Measurements from ENCODE around the gene TSPAN18.

TSPAN18 gene

DNA sequence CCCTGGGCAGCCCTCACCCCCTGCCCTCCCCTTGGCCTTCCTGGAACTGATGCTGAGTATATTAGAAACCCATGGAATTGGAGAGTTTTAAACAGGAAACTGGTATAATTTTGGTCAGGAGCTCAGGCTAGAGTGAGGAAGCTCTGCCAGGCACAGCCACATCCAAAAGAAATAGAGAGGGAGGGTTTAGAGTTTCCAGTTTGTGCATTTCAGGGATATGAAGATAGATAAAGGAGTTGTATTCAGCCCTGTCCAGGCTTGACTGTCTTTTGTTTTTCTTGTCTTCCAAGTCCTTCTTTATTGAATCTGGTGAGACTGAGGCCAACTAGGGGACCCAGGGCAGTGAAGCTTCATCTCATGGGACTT, 71.8 kb downstream of the TSPAN18 start:
- no peak for DNase-seq

DNA sequence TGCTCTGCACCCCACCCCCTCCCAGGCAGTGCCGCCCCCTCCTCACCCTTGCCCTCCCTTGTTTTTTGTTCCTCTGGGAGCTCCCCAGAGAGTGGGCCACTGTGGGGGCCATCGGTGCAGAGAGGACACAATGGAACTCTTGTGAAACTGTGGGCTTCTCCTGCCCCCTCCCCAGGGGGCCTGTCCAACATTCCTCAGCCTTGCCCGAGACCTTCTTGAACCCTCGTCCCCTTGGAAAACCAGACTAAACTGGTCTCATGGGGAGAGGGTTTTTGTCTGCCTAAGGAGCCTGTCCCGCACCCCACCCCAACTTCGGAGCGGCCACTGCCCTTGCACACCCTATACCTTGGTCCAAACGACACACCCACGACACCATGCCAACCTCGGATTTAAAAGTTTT, 72.2 kb downstream of the TSPAN18 start:
- no peak for DNase-seq

DNA sequence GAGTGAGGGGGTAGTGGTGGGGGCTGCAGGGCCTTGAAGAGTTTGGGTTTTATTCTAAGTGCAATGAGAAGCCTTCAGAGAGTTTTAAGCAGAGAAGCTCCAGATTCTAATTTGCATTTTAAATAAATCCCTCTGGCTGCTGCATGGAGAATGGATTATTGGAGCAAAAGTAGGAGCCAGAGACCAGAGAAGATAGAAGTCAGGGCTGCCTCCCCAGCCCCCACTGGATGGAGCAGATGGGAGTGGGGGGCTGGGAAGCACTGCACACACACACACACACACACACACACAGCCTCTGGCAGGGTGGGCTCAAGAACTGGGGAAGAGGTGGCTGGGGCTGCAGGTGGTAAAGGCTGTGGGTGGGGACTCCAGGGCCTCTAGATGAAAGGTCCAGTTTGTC, 75.6 kb downstream of the TSPAN18 start:
- no peak for DNase-seq

DNA sequence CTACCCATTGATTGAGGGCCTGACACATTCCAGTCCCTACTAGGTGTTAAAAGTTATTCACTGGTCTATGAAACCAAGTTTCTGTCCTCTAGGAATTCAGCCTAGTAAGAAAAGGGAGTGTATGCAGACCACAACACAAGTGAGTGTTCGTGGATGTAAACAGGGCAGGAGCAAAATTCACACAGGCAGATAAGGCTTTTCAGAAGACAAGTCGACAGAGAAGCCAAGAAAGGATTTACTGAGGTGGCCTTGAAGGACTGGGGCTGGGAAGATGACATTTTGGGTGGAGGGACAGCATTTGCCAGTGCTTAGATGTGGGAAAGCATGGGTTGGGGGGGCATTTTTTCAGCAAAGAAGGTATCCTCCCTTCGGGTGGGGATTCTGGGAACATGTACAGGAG, 76.2 kb downstream of the TSPAN18 start:
- DNase-seq: no peak

DNA sequence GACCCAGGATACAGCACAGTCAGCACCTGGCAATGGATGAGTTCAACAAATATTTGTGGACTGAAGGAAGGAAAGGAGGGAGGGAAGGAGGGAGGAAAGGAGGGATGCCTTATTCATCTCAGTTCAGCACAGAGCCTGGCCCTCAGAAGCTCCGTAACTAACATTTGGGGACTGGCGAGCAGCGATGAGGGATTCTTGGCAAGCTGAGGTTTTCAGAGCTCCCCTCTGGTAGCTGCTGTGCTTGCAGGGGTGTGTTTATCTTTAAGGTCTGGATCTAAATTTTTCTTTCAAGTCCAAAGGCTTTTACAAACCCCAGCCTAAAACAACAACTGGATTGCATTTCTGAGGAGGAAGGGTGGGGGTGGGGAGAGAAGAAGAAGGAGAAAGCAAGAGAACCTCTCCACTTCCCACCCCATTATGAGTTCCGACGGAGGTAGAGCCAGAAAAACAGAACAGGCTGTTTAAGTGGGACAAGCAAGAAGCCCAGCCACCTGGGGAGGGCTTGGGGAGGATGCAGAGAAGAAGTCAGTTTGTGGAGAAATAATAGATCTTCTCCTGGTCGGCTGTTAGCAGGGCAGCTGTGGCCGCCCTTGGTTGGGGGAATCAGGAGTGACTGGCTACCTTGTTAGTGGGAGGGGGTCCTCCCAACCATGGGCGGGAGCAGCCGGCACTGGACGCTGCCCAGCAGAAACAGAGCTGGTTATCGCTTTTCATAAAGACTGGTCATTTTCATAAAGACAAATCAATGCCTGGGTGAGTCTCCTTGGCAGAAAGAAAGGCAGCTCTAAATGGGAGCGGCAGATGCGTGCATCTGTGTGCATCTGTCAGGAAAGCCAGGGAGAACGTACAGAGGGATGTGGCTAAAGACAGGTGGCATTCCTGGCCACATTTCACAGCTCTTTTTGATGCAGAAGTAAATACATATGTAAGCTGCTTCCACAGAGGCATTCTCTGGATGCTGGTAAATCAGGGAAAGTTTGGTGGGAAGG, 78.0 kb downstream of the TSPAN18 start:
- DNase-seq: no peak

DNA sequence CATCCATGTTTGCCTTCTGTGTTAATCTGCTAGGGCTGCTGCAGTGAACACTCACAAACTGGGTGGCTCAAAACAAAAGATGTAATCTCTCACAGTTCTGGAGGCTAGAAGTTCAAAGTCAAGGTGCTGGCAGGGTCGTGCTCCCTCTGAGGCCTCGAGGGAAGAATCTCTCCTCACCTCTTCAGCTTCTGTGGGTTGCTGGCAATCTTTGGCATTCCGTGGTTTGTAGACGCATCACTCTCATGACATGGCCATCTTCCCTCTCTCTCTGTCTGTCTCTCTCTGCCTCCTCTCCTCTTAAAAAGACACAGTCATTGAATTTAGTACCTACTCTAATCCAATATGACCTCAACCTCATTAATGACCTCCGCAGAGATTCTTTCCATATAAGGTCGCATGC, 78.8 kb downstream of the TSPAN18 start:
- DNase-seq: no peak

DNA sequence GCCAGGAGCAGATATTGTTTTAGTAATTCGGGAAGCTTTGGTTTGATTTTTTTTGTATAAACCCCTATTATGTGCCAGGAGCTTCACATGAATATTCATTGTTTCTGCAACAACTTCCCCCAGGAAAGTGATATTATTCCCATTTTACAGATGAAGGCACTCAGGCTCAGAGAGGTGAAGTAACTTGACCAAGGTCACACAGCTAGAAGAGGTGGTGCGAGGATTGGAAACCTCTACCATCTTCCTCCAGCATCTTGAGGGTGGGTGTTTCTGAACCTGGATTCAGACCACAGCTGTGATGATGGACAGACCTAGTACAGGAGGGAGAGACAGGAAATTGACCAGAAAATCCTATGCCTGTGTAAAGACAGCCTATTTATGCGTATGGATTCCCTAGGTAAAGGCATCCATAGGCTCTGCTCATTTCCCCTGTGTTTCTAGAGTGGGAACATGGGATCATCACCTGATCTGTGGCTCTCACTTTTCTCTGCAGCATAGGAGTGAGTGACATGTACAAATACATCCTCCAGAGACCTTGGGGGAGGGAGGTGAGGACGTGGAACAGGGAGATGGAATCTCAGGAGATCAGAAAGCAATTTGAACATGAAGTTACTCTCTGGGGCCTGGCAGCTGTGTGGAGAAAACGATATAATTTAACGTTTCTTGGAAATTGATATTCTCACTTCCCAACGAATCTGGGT, 81.4 kb downstream of the TSPAN18 start:
- no peak for DNase-seq

DNA sequence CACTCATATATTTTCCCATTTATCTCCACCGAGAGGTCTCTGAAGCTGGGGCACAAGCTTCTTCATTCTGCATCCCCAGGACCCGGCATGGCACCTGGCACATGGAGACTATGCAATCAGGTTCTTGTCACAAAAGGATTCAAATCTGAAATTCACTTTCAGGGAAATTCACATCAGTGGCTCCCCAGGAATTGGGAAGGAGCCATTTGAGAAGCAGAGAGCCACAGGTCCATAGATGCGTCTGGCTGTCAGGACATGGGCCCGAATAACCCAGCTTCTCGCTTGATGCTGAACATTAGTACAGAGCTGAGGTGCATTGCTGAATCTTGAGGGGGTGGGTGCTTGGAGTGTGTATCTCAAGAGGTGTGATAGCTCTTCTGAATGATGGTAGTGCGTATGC, 82.5 kb downstream of the TSPAN18 start:
- no peak for DNase-seq

DNA sequence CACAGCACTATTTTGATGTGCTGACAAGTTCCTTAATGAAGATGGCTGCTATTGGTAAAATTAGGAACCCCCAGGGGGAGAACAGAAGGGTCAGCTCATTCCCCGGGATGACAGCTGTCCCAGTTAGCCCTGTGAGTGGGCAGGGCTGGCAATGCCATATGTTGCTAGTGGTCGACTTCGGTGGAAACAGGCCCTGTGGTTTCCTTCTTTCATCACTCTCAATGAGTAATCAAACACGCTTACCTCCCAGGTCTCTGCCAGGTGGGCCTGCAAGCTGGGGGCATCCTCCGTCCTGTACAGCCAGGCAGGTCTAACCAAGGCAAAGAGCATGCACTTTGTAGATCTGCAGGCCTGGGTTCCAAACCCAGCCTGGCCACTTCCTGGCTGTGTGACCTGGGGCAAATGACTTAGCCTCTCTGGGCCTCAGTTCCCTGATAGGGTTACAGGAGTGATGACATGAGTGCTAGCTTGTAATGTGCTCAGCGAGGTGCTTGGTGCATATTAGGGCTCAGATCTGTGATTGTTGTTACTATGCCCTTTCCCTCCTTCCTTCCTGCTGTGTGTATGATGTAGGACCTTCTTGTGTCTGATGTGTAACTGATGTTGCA, 85.2 kb downstream of the TSPAN18 start:
- DNase-seq: no peak

DNA sequence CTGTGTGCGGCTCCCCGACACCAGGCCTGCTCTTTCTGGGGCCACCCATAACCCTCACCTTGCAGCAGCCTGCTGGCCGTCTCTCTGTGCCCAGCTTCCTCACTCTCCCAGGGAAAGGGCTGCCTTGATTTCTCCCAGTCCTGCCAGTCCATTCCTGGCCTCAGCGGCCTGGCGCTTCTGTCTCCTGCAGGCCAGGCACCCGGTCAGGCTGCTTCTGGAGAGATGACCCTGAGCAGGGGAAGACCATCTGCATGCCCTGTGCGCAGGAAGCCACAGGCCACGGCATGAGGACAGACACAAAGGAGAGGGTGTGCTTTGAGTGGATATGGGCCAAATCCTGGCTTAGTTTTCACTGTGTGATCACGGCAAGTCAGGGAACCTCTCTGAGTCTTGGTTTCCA, 86.2 kb downstream of the TSPAN18 start:
- no peak for DNase-seq

DNA sequence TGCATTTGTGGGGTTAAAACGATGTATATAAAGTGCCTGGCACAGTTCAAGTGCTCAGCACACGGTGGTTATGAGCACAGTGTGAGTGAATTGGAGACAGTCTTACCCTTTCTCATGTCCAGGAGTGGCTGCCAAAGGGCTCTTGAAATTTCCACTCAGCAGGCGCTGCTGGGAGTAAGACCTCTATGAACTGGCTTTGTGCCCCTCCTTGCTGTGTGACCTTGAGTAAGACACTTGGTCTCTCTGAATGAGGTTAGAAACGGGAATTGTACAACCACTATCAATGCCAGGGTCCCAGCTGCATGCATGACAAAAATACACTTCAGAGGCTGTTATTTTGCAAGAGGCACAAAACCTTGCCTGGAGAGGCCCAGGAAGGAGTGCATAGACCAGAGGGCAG, 86.6 kb downstream of the TSPAN18 start:
- no peak for DNase-seq

DNA sequence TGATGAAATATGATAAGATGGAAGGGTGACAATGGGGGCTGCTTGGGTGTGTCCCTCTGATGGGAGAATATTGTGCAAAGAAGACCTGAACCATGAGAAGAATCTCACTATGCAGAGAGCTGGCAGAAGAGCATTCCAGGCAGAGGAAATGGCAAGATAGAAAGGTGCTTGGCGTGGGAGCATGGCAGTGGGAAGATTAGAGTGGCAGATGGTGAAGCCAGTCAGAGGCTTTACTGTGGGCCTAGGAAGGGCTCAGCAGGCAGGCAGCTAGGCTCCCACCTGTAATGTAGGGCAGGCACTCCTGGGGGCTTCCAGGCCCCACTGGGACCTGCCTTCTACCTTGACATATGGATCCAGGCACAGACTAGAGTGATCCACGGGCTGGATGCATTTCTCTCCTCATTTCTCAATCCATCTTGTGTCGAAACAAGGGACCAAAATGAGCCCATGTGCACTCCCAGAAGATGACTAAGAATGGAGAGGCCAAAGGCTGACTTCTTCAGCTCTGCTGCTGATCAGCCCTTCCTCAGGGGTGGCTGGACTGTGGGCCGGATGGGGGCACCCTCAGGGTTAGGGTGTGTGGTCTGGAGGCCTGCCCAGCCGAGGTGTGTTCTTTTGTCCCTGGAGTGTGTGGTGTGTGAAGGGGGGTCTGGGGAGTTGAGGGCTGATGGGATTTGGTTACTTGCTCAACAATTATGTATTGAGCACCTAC, 88.3 kb downstream of the TSPAN18 start:
- DNase-seq: no peak

DNA sequence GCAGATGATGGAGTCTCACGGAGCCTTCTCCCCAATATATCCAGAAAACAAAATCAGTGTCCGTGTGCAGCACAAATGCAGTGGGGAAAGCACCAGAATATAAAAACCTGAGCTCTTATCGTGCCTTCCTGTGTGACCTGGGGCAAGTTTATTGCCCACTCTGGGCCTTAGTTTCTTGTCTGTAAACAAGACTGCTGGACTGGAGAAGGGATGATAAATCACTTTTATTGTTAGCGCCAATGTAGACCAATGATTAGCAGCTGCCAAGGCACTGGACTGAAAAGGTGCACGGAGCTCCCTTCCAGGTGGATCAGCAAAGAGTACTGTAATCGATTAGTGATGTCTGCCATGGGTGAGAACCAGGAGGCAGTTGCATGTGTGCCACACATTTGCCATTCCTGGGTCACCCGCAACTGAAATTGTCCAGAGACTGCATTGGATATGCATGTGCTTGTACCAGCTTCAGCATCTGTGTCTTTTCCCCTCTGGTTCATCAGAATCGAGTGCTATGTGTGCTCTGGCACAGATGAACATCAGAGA, 89.2 kb downstream of the TSPAN18 start:
- DNase-seq: no peak

DNA sequence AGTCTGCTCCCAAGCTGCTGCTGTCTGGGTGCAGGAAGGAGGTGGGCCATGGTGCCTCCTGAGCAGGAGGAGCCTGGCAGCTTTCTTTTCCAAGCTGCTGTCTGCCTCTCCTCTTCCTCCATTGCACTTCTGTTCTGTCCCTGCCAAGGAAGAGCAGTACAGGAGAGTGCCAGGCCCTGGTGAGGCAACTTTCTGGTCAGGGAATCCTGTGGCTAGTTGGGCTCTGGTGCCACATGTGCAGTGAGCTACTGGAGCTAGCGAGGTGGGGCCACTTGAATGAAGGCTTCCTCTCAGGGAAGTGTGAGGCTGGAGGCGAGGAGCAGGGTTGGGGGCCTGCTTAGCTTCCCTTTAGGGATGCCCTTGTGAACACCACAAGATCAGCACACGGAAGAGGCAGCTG, 90.0 kb downstream of the TSPAN18 start:
- no peak for DNase-seq

DNA sequence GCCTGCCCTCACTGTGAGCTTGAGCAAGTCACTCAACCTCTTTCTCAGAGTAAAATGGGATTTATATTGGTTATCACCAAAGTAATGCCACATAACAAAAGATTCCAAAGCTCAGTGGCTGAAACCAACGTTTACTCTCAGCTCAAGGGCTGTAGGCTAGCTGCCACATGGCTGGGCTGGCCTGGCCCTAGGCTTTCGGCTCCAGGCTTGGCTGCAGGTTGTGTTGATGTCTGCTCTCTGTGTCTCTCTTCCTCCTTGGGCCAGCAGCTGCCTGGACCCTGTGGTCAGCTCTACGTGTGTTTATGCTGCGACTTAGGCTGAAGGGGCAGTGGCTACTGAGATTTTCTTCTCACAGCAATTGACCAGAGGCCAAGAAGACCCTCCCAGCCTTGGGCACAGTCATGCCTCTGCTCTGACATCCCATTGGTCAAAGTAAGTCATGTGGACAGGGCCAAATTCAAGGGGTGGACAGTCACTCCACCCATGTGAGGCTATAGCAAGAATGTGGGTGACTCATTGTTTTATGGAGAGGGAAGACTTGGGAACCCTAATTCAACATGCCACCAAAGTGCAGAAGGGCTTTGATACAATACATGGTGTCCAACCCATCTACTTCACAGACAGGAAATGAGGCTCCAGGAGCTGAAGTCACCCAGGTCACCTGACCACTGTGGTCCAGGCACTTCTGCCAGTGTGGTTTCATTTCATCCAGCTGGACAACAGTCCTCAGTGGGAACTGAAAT, 90.6 kb downstream of the TSPAN18 start:
- no peak for DNase-seq

DNA sequence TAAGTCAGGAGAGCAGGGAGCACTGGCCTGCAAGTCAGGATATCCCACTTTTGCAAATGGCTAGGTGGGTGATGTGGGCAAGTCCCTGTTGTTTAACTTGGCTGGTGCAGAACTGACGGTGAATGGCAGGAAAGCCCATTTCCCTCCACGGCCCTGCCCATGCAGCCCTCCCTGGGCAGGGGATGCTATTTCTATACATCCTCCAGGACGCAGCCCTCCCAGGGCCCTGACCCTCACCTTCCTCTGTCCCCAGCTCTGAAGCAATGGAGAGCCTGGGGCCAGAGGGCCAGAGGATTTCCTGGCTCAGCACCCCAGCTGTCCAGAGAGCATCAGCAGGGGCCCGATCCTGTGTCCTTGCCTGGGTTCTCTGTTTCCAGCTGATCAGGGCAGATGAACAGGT, 91.3 kb downstream of the TSPAN18 start:
- no peak for DNase-seq

DNA sequence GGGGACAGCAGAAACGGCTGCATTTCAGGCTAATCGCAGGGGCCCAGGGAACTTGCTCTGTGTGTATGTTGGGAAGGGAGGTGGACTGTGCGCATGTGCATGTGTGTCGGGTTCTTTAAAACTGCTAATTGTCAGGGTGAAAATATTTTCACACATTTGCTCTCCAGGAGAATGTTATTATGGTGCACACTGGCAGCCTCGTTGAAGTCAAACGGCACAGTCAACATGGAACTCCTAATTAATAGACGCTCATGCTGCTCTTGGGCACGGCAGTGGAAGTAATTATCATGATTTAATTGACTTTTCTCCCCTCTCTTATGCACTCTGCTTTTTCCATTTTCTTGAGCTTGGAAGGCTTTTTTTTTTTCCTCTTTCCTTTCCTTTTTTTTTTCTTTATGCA, 92.6 kb downstream of the TSPAN18 start:
- no peak for DNase-seq

DNA sequence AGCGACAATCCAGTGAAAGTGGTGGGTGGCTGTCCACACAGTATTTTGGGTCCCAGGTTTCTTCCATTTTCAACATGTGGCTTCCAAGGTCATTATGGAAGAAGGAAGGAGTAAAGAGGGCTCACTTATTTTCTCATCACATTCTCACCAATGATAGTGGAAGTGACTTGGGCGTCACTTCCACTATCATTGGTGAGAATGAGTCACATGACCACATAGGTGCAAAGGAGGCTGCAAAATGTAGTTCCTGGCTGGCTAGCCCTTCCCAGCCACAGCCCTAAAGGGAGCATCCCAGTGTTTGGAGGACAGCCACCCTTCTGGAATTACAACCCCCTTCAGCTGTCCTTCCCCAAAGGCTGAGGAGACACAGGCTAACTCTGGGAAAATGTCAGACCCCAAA, 95.6 kb downstream of the TSPAN18 start:
- DNase-seq: no peak

DNA sequence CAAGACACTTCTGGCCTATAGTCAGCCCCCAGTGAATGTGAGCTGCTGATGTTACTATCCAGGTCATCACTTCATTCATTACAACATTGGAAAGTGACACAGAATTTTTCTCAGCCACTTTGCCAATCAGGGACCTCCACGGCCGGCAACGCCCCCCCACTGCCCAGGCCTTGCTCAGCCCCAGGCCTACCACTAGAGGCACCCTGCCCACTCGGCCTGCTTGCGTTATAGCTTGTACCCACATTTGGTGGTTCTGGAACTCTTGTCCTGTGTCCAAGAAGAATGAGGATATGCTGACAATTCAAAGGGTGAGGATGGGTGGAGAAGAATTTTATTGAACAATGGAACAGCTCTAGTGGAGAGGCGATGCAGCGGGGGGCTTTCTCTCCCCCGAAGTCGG, 96.2 kb downstream of the TSPAN18 start:
- DNase-seq: no peak

DNA sequence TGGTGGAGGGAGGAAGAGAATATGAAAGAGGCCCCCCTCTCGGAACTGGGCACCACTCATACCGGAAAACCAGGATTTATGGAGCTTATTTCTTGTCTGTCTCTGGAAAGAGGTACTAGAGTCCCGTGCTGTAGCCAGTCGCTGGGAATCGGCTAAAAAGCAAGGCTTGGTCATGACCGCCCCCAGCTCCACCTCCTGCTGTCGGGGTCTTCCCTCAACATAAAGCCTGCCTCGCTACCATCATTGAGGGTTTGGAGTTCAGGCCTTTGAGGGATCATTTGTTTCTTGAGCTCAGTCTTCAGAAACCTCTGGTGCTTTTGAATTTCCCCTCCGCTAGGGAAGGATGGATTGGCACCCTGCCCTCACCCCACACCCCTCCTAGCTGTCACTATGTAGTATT, 97.1 kb downstream of the TSPAN18 start:
- DNase-seq: no peak

DNA sequence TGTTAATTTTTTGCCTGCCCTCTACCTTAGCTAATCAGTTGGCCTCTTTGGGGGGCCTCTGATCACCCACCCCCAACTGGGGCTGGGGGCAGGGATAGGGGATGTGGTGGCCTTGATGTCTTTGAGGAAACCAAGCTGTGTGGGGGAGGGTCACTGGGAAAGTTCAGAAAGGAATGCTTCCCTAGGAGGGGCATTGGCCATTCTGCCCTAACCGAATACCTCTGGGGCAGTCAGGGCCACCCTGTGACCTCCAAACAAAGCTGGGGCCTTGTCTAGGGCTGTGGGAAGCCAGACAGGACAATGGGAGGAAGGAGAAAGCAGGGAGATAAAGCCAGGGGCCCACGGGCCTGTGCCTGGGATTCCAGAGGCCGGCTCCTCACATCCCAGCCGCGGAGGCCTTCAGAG, 97.5 kb downstream of the TSPAN18 start:
- DNase-seq: no peak

DNA sequence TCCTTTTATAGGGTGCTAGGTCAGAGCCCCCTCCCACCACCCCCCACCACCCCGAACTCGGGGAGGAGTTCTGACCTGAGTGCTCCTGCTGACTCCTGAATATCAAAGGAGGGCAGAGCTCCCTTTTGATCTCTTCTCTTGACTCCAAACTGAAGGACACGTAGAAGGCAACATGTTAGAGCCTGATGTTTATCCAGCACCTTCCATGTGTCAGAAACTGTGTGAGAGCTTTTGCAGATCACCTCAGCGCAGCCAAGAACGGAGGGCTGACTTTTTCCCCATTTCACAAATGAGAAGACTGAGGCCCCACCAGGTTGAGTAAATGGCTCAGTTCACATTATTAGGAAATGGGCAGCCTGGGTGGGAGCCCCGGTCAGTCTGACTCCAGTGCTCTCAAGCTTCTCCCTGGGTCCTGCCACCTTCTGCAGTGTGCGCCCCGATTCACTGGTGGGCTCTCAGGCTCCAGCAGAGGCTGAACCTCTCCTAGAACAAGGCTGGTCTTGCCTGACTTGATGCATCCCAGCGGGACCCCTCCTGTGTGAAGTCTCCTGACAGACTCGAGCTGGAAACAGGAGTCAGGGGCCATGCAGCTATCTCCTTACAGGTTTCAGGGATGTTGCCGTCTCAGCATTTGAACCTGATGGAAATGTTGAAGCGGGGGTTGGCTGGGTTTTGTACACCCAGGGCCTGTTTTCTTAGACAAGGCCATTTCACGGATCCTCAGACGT, 98.5 kb downstream of the TSPAN18 start:
- no peak for DNase-seq
